Forelimb muscle (tissue), 1 donor: Measurements from ENCODE around the gene ZNF213. TPM values are rescaled to one million over a fixed set of nuclear protein-coding genes. Genes with fewer than 3 reads are reported as not detected.

Experiments used
- polyA plus RNA-seq: library from polyadenylated mRNA; unstranded; fragments of 120-200 nt; gene quantifications from one replicate; pipeline ENCODE4 v1.2.1, GENCODE V29; 2013; ENCODE audit not compliant: insufficient read length

Gene ZNF213
- polyA plus RNA-seq, 1 donor = 12.3 TPM

Other genes starting within 250 kb of the ZNF213 start
- 24.9 TPM for gene FLYWCH1, start 223.1 kb upstream of the ZNF213 start, polyA plus RNA-seq
- 4.0 TPM for gene KREMEN2, start 170.8 kb upstream of the ZNF213 start, polyA plus RNA-seq
- 5.3 TPM for gene PAQR4, start 165.7 kb upstream of the ZNF213 start, polyA plus RNA-seq
- gene PKMYT1, start 154.6 kb upstream of the ZNF213 start, polyA plus RNA-seq = 9.9 TPM
- 3.6 TPM for gene CLDN9, start 122.1 kb upstream of the ZNF213 start, polyA plus RNA-seq
- 0.19 TPM for gene CLDN6, start 116.8 kb upstream of the ZNF213 start, polyA plus RNA-seq
- gene TNFRSF12A, start 114.7 kb upstream of the ZNF213 start, polyA plus RNA-seq = 79.1 TPM
- 109 TPM for gene HCFC1R1, start 111.1 kb upstream of the ZNF213 start, polyA plus RNA-seq
- gene THOC6, start 111.0 kb upstream of the ZNF213 start, polyA plus RNA-seq = 18.4 TPM
- not detected for gene BICDL2, start 98.1 kb upstream of the ZNF213 start, polyA plus RNA-seq
- 1.9 TPM for gene MMP25, start 88.5 kb upstream of the ZNF213 start, polyA plus RNA-seq
- 121 TPM for gene IL32, start 69.4 kb upstream of the ZNF213 start, polyA plus RNA-seq
- 0.08 TPM for gene ZSCAN10, start 35.7 kb upstream of the ZNF213 start, polyA plus RNA-seq
- 13.0 TPM for gene ZNF205, start 22.4 kb upstream of the ZNF213 start, polyA plus RNA-seq
- not detected for gene OR1F1, start 53.2 kb downstream of the ZNF213 start, polyA plus RNA-seq
- 6.3 TPM for gene ZNF200, start 100.1 kb downstream of the ZNF213 start, polyA plus RNA-seq
- gene MEFV, start 121.6 kb downstream of the ZNF213 start, polyA plus RNA-seq = 0.28 TPM
- gene ZNF263, start 148.5 kb downstream of the ZNF213 start, polyA plus RNA-seq = 29.9 TPM
- 9.0 TPM for gene TIGD7, start 170.4 kb downstream of the ZNF213 start, polyA plus RNA-seq
- gene ZNF75A, start 170.5 kb downstream of the ZNF213 start, polyA plus RNA-seq = 28.8 TPM
- 0.16 TPM for gene OR2C1, start 220.9 kb downstream of the ZNF213 start, polyA plus RNA-seq